ENCODE measurements around the gene C9orf72. TPM values are rescaled to one million over a fixed set of nuclear protein-coding genes. Genes with fewer than 3 reads are reported as not detected.
"Not testable (repeated sequence)": the region's sequence is repeated elsewhere in the genome, so short reads cannot be mapped to it uniquely, and the experiment has no call there.

Gene C9orf72
- total RNA-seq, 1 donor from 2014 or later: 32.9 TPM

DNA sequence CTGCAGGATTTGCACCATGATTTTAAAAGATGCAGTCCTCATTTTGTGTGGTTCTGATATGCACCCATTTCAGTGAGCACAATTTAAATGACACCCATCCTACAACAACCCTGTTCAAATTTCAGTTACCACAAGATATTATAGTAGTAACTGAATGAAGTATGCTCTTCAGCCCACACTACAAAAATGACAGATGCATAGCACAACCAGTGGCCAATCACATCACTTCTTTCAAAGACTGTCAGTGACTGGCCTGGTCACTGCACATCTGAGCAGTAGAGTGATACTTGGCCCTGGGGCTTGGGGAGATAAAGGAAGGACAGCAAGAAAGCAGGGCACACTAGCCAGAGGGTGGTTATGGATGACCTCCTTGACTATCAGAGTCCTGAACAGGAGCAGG is 69.0 kb downstream of the C9orf72 start:
- no peak for DNase-seq (ENCODE audit: low read depth, low spot score)

DNA sequence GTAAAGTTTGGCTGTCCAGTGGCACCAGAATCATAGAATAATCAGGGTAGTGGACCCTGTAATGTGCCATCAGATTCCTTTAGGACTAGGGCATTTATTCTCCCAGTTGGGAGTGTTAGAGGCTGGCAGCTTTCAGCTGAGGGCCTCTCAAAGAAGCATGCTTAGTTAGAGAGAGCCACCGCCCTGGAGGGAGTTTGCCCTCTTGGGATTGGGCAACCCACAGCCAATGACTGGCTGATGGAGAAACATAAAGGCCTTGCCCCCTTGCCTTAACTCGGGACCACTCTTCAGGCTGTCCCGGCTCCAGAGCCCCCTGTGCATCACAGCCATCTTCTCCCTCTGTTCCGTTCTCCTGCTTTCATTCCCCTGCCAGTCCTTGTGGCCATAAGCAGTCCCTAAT is 69.7 kb downstream of the C9orf72 start:
- H3K27ac Mint-ChIP-seq (ENCODE audit: unreplicated experiment): no peak overlapping the region
- DNase-seq (ENCODE audit: low read depth, low spot score): no peak
- peaks cover 51% of the 10 kb centered on the region for H3K4me1 Mint-ChIP-seq
- TF ChIP-seq, protein P1, sequence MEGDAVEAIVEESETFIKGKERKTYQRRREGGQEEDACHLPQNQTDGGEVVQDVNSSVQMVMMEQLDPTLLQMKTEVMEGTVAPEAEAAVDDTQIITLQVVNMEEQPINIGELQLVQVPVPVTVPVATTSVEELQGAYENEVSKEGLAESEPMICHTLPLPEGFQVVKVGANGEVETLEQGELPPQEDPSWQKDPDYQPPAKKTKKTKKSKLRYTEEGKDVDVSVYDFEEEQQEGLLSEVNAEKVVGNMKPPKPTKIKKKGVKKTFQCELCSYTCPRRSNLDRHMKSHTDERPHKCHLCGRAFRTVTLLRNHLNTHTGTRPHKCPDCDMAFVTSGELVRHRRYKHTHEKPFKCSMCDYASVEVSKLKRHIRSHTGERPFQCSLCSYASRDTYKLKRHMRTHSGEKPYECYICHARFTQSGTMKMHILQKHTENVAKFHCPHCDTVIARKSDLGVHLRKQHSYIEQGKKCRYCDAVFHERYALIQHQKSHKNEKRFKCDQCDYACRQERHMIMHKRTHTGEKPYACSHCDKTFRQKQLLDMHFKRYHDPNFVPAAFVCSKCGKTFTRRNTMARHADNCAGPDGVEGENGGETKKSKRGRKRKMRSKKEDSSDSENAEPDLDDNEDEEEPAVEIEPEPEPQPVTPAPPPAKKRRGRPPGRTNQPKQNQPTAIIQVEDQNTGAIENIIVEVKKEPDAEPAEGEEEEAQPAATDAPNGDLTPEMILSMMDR (conservative IDR thresholded peaks at IDR 0.05): no peak
- peaks cover 24% of the 10 kb centered on the region for H3K36me3 Mint-ChIP-seq (ENCODE audit: low read depth)
- H3K27me3 Mint-ChIP-seq (ENCODE audit: low read depth): no peaks in the 10 kb centered on the region
- no peak overlapping the region for H3K4me3 Mint-ChIP-seq
- H3K9me3 Mint-ChIP-seq: no peaks in the 10 kb centered on the region

More for the DNA sequence above, 69.0 kb downstream of the C9orf72 start:
- Mint-ChIP-seq H3K27ac (ENCODE audit: unreplicated experiment) (no peak overlapping the region), H3K27me3 (ENCODE audit: low read depth) (no peaks in the 10 kb centered on the region), H3K4me1 (peaks cover 46% of the 10 kb centered on the region), H3K4me3 (no peak overlapping the region), H3K36me3 (ENCODE audit: low read depth) (peaks cover 24% of the 10 kb centered on the region), H3K9me3 (no peaks in the 10 kb centered on the region)
- TF ChIP-seq, protein P1 (conservative IDR thresholded peaks at IDR 0.05): no peak

DNA sequence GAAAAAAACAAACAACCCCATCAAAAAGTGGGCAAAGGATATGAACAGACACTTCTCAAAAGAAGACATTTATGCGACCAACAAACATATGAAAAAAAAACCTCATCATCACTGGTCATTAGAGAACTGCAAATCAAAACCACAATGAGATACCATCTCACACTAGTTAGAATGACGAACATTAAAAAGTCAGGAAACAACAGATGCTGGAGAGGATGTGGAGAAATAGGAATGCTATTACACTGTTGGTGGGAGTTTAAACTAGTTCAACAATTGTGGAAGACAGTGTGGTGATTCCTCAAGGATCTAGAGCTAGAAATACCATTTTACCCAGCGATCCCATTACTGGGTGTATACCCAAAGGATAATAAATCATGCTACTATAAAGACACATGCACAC is 72.4 kb downstream of the C9orf72 start:
- H3K27ac Mint-ChIP-seq (ENCODE audit: unreplicated experiment); H3K4me3 Mint-ChIP-seq; DNase-seq (ENCODE audit: low read depth, low spot score); H3K27me3 Mint-ChIP-seq (ENCODE audit: low read depth); H3K9me3 Mint-ChIP-seq: not testable (repeated sequence)
- peaks cover 70% of the 10 kb centered on the region for H3K4me1 Mint-ChIP-seq
- peaks cover 18% of the 10 kb centered on the region for H3K36me3 Mint-ChIP-seq (ENCODE audit: low read depth)

DNA sequence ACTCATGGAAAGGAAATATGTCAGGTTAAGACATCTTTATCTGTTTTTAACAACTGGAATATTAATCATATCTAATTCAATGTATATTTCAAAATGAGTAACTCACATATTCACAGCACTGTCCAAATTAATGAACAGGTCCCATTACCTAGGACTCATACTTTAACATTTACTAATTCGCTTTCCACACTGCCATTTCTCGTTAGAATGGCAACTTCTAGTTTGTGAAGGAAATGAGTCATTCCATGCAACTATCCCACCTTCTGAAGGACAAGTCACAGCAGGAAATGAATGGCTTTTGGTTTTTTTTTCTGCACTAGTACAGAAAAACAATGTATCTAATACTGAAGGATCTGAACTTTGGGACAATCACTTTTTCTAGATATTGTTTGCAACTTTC is 73.8 kb downstream of the C9orf72 start:
- H3K4me3 Mint-ChIP-seq: no peak overlapping the region
- no peaks in the 10 kb centered on the region for H3K27me3 Mint-ChIP-seq (ENCODE audit: low read depth)
- peaks cover 59% of the 10 kb centered on the region for H3K4me1 Mint-ChIP-seq
- no peak overlapping the region for H3K27ac Mint-ChIP-seq (ENCODE audit: unreplicated experiment)
- no peak for DNase-seq (ENCODE audit: low read depth, low spot score)
- TF ChIP-seq, protein P1 (conservative IDR thresholded peaks at IDR 0.05): no peak
- H3K36me3 Mint-ChIP-seq (ENCODE audit: low read depth): peaks cover 9% of the 10 kb centered on the region
- H3K9me3 Mint-ChIP-seq: no peaks in the 10 kb centered on the region

DNA sequence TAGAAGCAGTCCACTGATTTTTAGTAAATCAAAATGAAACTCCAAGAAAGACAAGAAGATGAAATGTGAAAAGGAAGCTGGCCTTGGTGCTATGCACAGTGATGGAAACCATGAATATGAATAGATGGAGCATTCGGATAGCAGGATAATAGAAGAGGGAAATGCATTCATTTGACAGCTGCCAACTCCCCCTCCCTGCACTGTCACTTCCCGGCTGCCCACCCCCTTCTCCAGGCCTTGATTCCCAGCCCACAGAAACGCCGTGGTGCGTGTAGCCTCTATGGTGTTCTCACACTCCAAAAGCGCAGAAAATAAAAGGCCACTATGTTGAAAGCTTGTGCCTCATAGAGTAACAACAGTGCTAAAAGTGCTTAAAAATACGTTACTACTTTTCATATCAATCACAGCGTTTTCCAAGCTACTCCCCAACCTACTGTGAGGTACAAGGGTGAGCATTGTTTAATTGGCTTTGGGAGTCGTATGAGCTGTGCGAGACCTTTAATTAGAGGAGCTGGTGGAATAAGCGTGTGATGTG is 75.3 kb downstream of the C9orf72 start:
- Mint-ChIP-seq H3K27me3 (ENCODE audit: low read depth) (no peaks in the 10 kb centered on the region), H3K27ac (ENCODE audit: unreplicated experiment) (peak overlapping the region; percentile 89), H3K36me3 (ENCODE audit: low read depth) (peaks cover 10% of the 10 kb centered on the region), H3K4me3 (peak overlapping the region; percentile 85), H3K4me1 (peaks cover 50% of the 10 kb centered on the region), H3K9me3 (no peaks in the 10 kb centered on the region)
- DNase-seq (ENCODE audit: low read depth, low spot score): peak; percentile 31
- TF ChIP-seq, protein P1 (conservative IDR thresholded peaks at IDR 0.05): no peak

Other genes with a start within 250 kb of the C9orf72 start
- not detected in 2 replicates for gene IFNK, start 49.2 kb downstream of the C9orf72 start, total RNA-seq
- gene MOB3B, start 43.7 kb downstream of the C9orf72 start, total RNA-seq: 20.5 and 21.8 TPM in 2 replicates

Measured in neural crest cell (in vitro differentiated cells).